GM12865 (cell line): ENCODE results near the gene TTC33.
"Not testable (repeated sequence)": the region's sequence is repeated elsewhere in the genome, so short reads cannot be mapped to it uniquely, and the experiment has no call there.

Source experiments
- DNase-seq: peaks from one replicate; pipeline ENCODE4 v3.0.0; 2010; ENCODE audit warnings: low read depth
- H3K4me3 ChIP-seq: 2 replicates; pipeline ENCODE4 v1.5.1; 2011; ENCODE audit warnings: mild to moderate bottlenecking, low read depth, low read length, control low read depth
- CTCF ChIP-seq: IDR thresholded peaks from 2 replicates; pipeline ENCODE4 v1.5.1; 2011; ENCODE audit warnings: low read length, control low read depth, low read depth, inconsistent platforms; ENCODE audit not compliant: insufficient read depth; ENCODE audit errors: missing control alignments

Gene TTC33

GRCh38 chr5:40735609-40736008 is 20.2 kb downstream of the TTC33 start:
- no peak overlapping the region for H3K4me3 ChIP-seq
- no peak for TF ChIP-seq CTCF
- no peak for DNase-seq

- no peak for DNase-seq
- no peak overlapping the region for H3K4me3 ChIP-seq
- TF ChIP-seq CTCF = no peak
These were observed 20.8 kb downstream of the TTC33 start for GRCh38 chr5:40734986-40735385.

- H3K4me3 ChIP-seq = no peak overlapping the region
- DNase-seq = no peak
- TF ChIP-seq CTCF = no peak
These were observed 21.7 kb downstream of the TTC33 start for GRCh38 chr5:40733879-40734563.

GRCh38 chr5:40733434-40733833 is 22.3 kb downstream of the TTC33 start:
- DNase-seq = no peak
- H3K4me3 ChIP-seq = no peak overlapping the region
- no peak for TF ChIP-seq CTCF

- DNase-seq, H3K4me3 ChIP-seq: not testable (repeated sequence)
These were observed 33.3 kb downstream of the TTC33 start for GRCh38 chr5:40722497-40722911.

- TF ChIP-seq CTCF = no peak
- no peak overlapping the region for H3K4me3 ChIP-seq
- no peak for DNase-seq
These were observed 35.7 kb downstream of the TTC33 start for GRCh38 chr5:40720069-40720468.

- no peak for DNase-seq
These were observed 38.5 kb downstream of the TTC33 start for GRCh38 chr5:40717281-40717680.

More at GRCh38 chr5:40717281-40717680, 38.5 kb downstream of the TTC33 start:
- H3K4me3 ChIP-seq = no peak overlapping the region
- no peak for TF ChIP-seq CTCF
